NCI-H2081 (cell line): ENCODE measurements around the gene KRTAP5-6.

Experiments used
- DNase-seq, 2 experiments: peaks; one replicate each; lab custom pipeline; 2025; lab: John Stamatoyannopoulos, UW

KRTAP5-6 gene

GRCh38 chr11:1696608-1697570 lies at the start of gene KRTAP5-6:
KRTAP5-6 (plus strand) TSS chr11:1697195; CDS start chr11:1697246, 51 bp downstream.
- no peak for DNase-seq

- no peak for DNase-seq
Observed at GRCh38 chr11:1647901-1648652, 48.9 kb upstream of the KRTAP5-6 start.

- no peak for DNase-seq
Observed at GRCh38 chr11:1648653-1649420, 48.2 kb upstream of the KRTAP5-6 start.

GRCh38 chr11:1650034-1650917 lies 46.7 kb upstream of the KRTAP5-6 start:
- no peak for DNase-seq

- no peak for DNase-seq
Observed at GRCh38 chr11:1650918-1651262, 46.1 kb upstream of the KRTAP5-6 start.

- DNase-seq = no peak
Observed at GRCh38 chr11:1651411-1651980, 45.5 kb upstream of the KRTAP5-6 start.

- DNase-seq = no peak
Observed at GRCh38 chr11:1652026-1652425, 45.0 kb upstream of the KRTAP5-6 start.

- DNase-seq = no peak
Observed at GRCh38 chr11:1652442-1652770, 44.6 kb upstream of the KRTAP5-6 start.

- peak; percentile 22 to 33 for DNase-seq
Observed at GRCh38 chr11:1652771-1653540, 44.0 kb upstream of the KRTAP5-6 start.

GRCh38 chr11:1653541-1654387 lies 43.2 kb upstream of the KRTAP5-6 start:
- DNase-seq = no peak

GRCh38 chr11:1654388-1655167 lies 42.4 kb upstream of the KRTAP5-6 start:
- no peak for DNase-seq

- no peak for DNase-seq
Observed at GRCh38 chr11:1655168-1656060, 41.6 kb upstream of the KRTAP5-6 start.

GRCh38 chr11:1656061-1656441 lies 40.9 kb upstream of the KRTAP5-6 start:
- no peak for DNase-seq

- DNase-seq = no peak
Observed at GRCh38 chr11:1656670-1657069, 40.3 kb upstream of the KRTAP5-6 start.

GRCh38 chr11:1659506-1659905 lies 37.5 kb upstream of the KRTAP5-6 start:
- no peak for DNase-seq

GRCh38 chr11:1660111-1660867 lies 36.7 kb upstream of the KRTAP5-6 start:
- no peak for DNase-seq
